C4-2B (cell line): Measurements from ENCODE around the gene GLRX3.
A peak's percentile ranks its signal among the peaks of the same experiment; 100 is the strongest.

Experiments
- H3K27ac ChIP-seq: fragments of 450-650 bp; 2 replicates; pipeline ENCODE4 v1.5.1; 2017
- ZFX ChIP-seq: fragments of 450-650 bp; IDR thresholded peaks from 2 replicates; pipeline ENCODE4 v1.6.1; 2017
- TF ChIP-seq, protein P1 (sequence below): fragments of 450-650 bp; conservative IDR thresholded peaks from 2 replicates; pipeline ENCODE4 v1.5.1; 2017; ENCODE audit warnings: mild to moderate bottlenecking

The GLRX3 gene

DNA sequence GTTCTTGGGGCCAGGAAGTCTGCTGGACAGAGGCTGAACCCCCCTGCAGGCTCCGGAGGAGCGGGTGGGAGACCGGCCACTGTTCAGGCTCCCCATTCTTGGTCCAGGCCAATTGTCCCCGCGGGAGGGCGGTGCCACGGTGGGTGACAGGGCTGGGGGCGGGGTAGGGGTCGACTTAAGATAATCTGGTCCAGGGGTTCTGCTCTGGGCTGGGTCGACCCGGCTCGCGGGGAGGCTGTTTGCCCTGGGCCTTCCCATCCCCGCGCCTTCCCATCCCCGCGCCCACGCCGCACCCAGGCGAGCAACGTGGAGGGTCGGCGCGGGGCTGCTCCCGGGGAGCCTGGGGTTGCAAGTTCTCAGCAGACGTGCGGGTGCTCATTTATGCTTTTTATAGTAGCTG lies 7.3 kb upstream of the GLRX3 start:
- peak overlapping the region; percentile 21; the same call in 1 of the 2 replicates for H3K27ac ChIP-seq
- TF ChIP-seq, protein P1, sequence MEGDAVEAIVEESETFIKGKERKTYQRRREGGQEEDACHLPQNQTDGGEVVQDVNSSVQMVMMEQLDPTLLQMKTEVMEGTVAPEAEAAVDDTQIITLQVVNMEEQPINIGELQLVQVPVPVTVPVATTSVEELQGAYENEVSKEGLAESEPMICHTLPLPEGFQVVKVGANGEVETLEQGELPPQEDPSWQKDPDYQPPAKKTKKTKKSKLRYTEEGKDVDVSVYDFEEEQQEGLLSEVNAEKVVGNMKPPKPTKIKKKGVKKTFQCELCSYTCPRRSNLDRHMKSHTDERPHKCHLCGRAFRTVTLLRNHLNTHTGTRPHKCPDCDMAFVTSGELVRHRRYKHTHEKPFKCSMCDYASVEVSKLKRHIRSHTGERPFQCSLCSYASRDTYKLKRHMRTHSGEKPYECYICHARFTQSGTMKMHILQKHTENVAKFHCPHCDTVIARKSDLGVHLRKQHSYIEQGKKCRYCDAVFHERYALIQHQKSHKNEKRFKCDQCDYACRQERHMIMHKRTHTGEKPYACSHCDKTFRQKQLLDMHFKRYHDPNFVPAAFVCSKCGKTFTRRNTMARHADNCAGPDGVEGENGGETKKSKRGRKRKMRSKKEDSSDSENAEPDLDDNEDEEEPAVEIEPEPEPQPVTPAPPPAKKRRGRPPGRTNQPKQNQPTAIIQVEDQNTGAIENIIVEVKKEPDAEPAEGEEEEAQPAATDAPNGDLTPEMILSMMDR: no peak
- TF ChIP-seq ZFX: no peak

DNA sequence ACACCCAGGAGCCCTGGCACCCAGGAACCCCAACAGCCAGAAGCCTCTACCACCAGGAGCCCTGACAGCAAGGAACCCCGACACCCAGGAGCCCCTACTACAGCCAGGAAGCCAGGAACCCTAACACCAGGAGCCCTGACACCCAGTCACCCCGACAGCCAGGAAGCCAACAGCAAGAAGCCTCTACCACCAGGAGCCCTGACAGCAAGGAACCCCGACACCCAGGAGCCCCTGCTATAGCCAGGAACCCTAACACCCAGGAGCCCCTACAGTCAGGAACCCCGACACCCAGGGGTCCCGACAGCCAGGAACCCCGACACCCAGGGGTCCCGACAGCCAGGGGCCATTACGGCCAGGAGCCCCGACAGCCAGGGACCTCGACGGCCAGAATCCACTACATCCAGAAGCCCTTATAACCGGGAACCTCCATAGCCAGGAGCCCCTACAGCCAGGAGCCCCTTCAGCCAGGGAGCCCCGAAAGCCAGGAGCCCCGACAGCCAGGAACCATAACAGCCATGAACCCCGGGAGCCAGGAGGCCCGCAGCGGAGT lies 440 bp upstream of the GLRX3 start:
- TF ChIP-seq, protein P1: no peak
- no peak for TF ChIP-seq ZFX
- peak overlapping the region; percentile 95 for H3K27ac ChIP-seq

DNA sequence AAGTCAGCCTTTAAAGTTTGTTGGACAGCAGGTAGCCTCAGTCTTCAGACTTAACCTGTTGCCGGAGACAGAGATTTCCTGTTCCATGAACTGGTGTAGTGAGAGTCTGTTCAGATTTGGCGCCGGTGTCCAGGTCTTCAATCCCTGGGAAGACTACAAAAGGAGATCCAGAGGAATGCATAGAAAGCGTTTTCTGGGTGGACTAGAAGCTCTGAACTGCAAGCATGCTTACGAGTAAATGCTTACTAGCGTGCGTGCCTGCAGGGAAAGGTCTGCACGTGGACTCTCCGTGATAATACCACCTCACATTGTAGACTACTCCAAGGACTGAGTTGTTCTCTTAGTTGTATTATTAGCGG lies 878 bp downstream of the GLRX3 start:
- TF ChIP-seq ZFX: no peak; the same call in 1 of the 2 replicates
- TF ChIP-seq, protein P1: no peak
- peak overlapping the region; percentile 95 for H3K27ac ChIP-seq

DNA sequence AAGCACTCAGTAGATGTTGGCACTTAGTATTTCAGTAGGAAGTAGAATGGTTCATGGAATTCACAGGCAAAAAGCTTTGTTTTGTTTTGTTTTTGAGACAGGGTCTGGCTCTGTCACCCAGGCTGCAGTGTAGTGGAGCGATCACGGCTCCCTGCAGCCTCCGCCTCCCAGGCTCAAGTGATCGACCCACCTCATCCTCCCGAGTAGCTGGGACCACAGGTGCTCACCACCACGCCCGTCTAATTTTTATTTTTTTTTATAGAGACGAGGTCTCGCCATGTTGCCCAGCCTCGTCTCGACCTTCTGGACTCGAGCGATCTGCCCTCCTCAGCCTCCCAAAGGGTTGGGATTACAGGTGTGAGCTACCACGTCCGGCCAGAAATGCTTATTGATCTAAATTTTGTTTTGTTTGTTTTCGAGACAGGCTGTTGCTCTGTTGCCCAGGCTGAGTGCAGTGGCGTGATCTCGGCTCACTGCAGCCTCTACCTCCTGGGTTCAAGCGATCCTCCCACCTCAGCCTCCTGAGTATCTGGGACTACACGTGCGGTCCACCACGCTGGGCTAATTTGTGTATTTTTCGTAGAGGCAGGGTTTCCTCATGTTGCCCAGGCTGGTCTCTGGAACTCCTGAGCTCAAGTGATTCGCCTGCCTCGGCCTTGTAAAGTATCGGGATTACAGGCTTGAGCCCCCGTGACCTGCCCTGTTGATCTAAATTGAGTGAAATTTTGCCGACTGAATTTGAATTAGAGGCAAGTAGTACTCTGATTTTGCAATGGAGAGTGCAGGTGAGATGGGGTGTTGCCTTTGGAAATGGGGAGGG lies 1.7 kb downstream of the GLRX3 start:
- peak overlapping the region; percentile 95 for H3K27ac ChIP-seq
- TF ChIP-seq, protein P1: no peak
- TF ChIP-seq ZFX: no peak

GRCh38 chr10:130138479-130138866 lies 2.3 kb downstream of the GLRX3 start:
- no peak for TF ChIP-seq ZFX
- TF ChIP-seq, protein P1: no peak
- no peak overlapping the region for H3K27ac ChIP-seq

GRCh38 chr10:130140425-130140824 lies 4.2 kb downstream of the GLRX3 start:
- H3K27ac ChIP-seq: no peak overlapping the region
- TF ChIP-seq, protein P1: no peak
- no peak for TF ChIP-seq ZFX

DNA sequence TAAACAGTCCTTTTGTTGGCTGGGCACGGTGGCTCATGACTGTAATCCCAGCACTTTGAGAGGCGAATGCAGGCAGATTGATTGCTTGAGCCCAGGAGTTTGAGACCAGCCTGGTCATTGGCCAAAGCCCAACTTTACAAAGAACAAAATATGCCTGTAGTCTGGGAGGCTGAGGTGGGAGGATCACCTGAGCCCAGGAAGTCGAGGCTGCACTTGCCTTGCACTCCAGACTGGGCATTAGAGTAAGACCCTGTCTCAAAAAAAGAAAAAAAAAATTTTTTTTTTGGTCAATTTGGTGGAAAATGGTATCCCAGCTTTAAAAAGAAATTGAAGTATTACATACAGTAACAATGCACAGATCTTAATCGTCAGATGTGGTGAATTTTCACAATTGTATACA lies 4.8 kb downstream of the GLRX3 start:
- no peak overlapping the region for H3K27ac ChIP-seq
- TF ChIP-seq, protein P1: no peak
- TF ChIP-seq ZFX: no peak
